Ishikawa (cell line): ENCODE data around the gene PBX1.

ENCODE experiments used
- CEBPB ChIP-seq: IDR thresholded peaks from 2 replicates; pipeline ENCODE4 v1.6.1; 2012
- CREB1 ChIP-seq: IDR thresholded peaks from 2 replicates; pipeline ENCODE4 v1.6.1; 2012; ENCODE audit warnings: low read depth
- EGR1 ChIP-seq: IDR thresholded peaks from 2 replicates; pipeline ENCODE4 v1.6.1; 2012
- EP300 ChIP-seq: IDR thresholded peaks from 2 replicates; pipeline ENCODE4 v1.6.1; 2012; ENCODE audit warnings: borderline replicate concordance
- MAX ChIP-seq: IDR thresholded peaks from 2 replicates; pipeline ENCODE4 v1.6.1; 2012
- NFIC ChIP-seq: IDR thresholded peaks from 2 replicates; pipeline ENCODE4 v1.6.1; 2012
- RAD21 ChIP-seq: IDR thresholded peaks from 2 replicates; pipeline ENCODE4 v1.6.1; 2012; ENCODE audit warnings: low read depth
- REST ChIP-seq: IDR thresholded peaks from 2 replicates; pipeline ENCODE4 v1.6.1; 2012; ENCODE audit warnings: low read depth, mild to moderate bottlenecking
- TCF12 ChIP-seq: IDR thresholded peaks from 2 replicates; pipeline ENCODE4 v1.6.1; 2012; ENCODE audit warnings: low read depth
- TEAD4 ChIP-seq: IDR thresholded peaks from 2 replicates; pipeline ENCODE4 v1.6.1; 2012
- ZBTB7A ChIP-seq: IDR thresholded peaks from 2 replicates; pipeline ENCODE4 v1.6.1; 2012; ENCODE audit warnings: low read depth
- TF ChIP-seq, protein P1 (sequence below): IDR thresholded peaks from 2 replicates; pipeline ENCODE4 v1.6.1; 2012

- TF ChIP-seq ZBTB7A, result no peak
- TF ChIP-seq NFIC, result no peak
- TF ChIP-seq MAX, result no peak
- TF ChIP-seq EP300, result no peak
- no peak for TF ChIP-seq EGR1
- TF ChIP-seq RAD21, result peak; percentile 16; the same call in 1 of the 2 replicates
- no peak for TF ChIP-seq REST
- no peak for TF ChIP-seq CEBPB
- no peak for TF ChIP-seq TEAD4
- no peak for TF ChIP-seq TCF12
- TF ChIP-seq CREB1, result no peak
- TF ChIP-seq, protein P1, sequence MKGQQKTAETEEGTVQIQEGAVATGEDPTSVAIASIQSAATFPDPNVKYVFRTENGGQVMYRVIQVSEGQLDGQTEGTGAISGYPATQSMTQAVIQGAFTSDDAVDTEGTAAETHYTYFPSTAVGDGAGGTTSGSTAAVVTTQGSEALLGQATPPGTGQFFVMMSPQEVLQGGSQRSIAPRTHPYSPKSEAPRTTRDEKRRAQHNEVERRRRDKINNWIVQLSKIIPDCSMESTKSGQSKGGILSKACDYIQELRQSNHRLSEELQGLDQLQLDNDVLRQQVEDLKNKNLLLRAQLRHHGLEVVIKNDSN, result no peak
Measured at GRCh38 chr1:164704954-164705353, 146.0 kb downstream of the PBX1 start.
